Pancreas (tissue), 10 donors: ENCODE data around the gene FAM131A. TPM values are rescaled to one million over a fixed set of nuclear protein-coding genes. Genes with fewer than 3 reads are reported as not detected.

Source experiments
- ATAC-seq, 4 donors: fragments of 200-7000 bp; cut with Tn5 transposase; one replicate each; pipeline versions ENCODE4 v1.8.0 to v1.9.1; 2020; ENCODE audit warnings: mild to moderate bottlenecking in 4 of 4, moderate library complexity in 4 of 4
- DNase-seq, 6 donors: peaks; one replicate each; pipeline ENCODE4 v3.0.0-alpha.2; 2020
- FAIRE-seq: peaks from 2 replicates; lab custom pipeline; 2012; peaks lifted over from hg19 to GRCh38; lab: Jason Lieb, UNC
- H3K27ac ChIP-seq, 4 donors: fragments of 200-600 bp; sonication (generic); 1 replicate in 3 of 4; 2 replicates in 1 of 4; pipeline versions ENCODE4 v1.5.0 to v1.8.0; 2020
- H3K27me3 ChIP-seq, 4 donors: fragments of 200-600 bp; one replicate each; pipeline ENCODE4 v1.8.0; 2021
- H3K36me3 ChIP-seq, 3 donors: fragments of 200-600 bp; sonication (generic) in 1 of 3; one replicate each; pipeline versions ENCODE4 v1.5.0 to v1.8.0; 2020 to 2021
- H3K4me1 ChIP-seq, 3 donors: fragments of 200-600 bp; one replicate each; pipeline ENCODE4 v1.8.0; 2021
- H3K4me3 ChIP-seq, 4 donors: fragments of 200-600 bp; sonication (generic) in 2 of 4; one replicate each; pipeline versions ENCODE4 v1.5.0 to v1.8.0; 2020 to 2021
- H3K9me3 ChIP-seq, 4 donors: fragments of 200-600 bp; one replicate each; pipeline ENCODE4 v1.8.0; 2021
- CTCF ChIP-seq, 4 donors: fragments of 200-600 bp; sonication (generic) in 3 of 4; IDR thresholded peaks; one replicate each; pipeline versions ENCODE4 v1.5.0 to v1.8.0; 2021; ENCODE audit warnings: antibody characterized with exemption in 4 of 4
- WGBS, 2 donors: extraction: QIAGEN DNeasy Blood & Tissue Kit; methylation state at CpG; one replicate each; pipeline ENCODE4 v1.1.7; 2013; 5-methylcytosine and 5-hydroxymethylcytosine counted together
- intact Hi-C, 3 donors: fragments of 100-400 bp; cut with DNase I; formaldehyde crosslinking; loops; one replicate each; pipeline versions ENCODE4 v1.11.1 to v1.14.2; 2022
- polyA plus RNA-seq, 2 donors: library from polyadenylated mRNA; stranded (reverse); fragments of 200-250 nt; gene quantifications; one replicate each; pipeline ENCODE4 v1.2.3, GENCODE V29; 2013
- total RNA-seq, 6 donors: library from RNA; stranded (reverse); fragmentation: NEBNext Ultra II Directional in 4 of 6; extraction: Animal tissue kit (Norgen Biotek cat#: 25700) in 4 of 6; gene quantifications; one replicate each; pipeline versions ENCODE4 v1.2.1 to v1.2.4, GENCODE V29; 2021 to 2023
- donor health status: healthy with polysubstance abuse.
- donor health status: DM: no; HTN: no; CAD: no; lungs with moderate emphysema.
- donor health status: DM: no; HTN: no; CAD: no.
- donor health status: control.
- donor health status: control.
- donor health status: Bipolar disorder and iron deficiency.
- donor health status: DM: yes; HTN: yes; CAD: no.
- donor health status: DM: no; HTN: no; CAD: no.
- donor health status: DM: no; HTN: no; CAD: no.
- donor health status: DM: yes; HTN: yes; CAD: no.

Gene FAM131A
- total and polyA plus RNA-seq, 8 donors = 4.0 to 22.5 (median 7.9) TPM

- Histone ChIP-seq H3K4me1 (peaks cover 7 to 15% (median 10%) of the 10 kb centered on the region in 3 donors), H3K4me3 (peak within 1 kb of the TSS; percentile 21 to 52 (median 39)), H3K9me3 (no peaks in the 10 kb centered on the region), H3K27me3 (no peaks in the 10 kb centered on the region), H3K27ac (peak within 1 kb of the TSS in 2 of 4 donors; percentile 57 to 80), H3K36me3 (no peaks in the 10 kb centered on the region)
- peak in 2 of 4 donors; percentile 13 to 14 for ATAC-seq
- DNase-seq = peak in 3 of 6 donors; percentile 29 to 72 (median 63)
- WGBS, 2 donors = 19 to 70% methylated on average over 14 to 65 of the region's 71 CpGs
- intact Hi-C loops = loop anchor here in 2 of 3 donors (5.0 to 10.0 kb wide), 2 partner anchors 155 to 158 kb away; no protein-coding TSS in a partner anchor
- no peak for TF ChIP-seq CTCF (IDR thresholded peaks at IDR 0.05)
- FAIRE-seq = no peak
Observed at GRCh38 chr3:184379358-184380184, 42.2 kb downstream of the FAM131A start, which contains the start of gene CHRD. CHRD (plus strand) TSS chr3:184380054; CDS start chr3:184380319, 265 bp downstream.

- peaks cover 7 to 15% (median 10%) of the 10 kb centered on the region in 3 donors for H3K4me1 ChIP-seq
- intact Hi-C loops = loop anchor here in 1 of 3 donors (10.0 kb wide), 1 partner anchor 155 kb away; no protein-coding TSS in a partner anchor
- FAIRE-seq (no peak), ATAC-seq (peak; percentile 61 to 83 (median 74)), DNase-seq (peak; percentile 69 to 92 (median 83))
- 0 to 1% methylated on average over 3 to 54 of the region's 62 CpGs for WGBS, 2 donors
- H3K27ac ChIP-seq = no peak overlapping the region
- H3K4me3 ChIP-seq = peak overlapping the region; percentile 21 to 52 (median 39)
- H3K36me3 ChIP-seq = no peaks in the 10 kb centered on the region
- no peak for TF ChIP-seq CTCF (IDR thresholded peaks at IDR 0.05)
- H3K9me3 ChIP-seq = no peaks in the 10 kb centered on the region
- no peaks in the 10 kb centered on the region for H3K27me3 ChIP-seq
Observed at GRCh38 chr3:184380185-184380626, 42.8 kb downstream of the FAM131A start.

DNA sequence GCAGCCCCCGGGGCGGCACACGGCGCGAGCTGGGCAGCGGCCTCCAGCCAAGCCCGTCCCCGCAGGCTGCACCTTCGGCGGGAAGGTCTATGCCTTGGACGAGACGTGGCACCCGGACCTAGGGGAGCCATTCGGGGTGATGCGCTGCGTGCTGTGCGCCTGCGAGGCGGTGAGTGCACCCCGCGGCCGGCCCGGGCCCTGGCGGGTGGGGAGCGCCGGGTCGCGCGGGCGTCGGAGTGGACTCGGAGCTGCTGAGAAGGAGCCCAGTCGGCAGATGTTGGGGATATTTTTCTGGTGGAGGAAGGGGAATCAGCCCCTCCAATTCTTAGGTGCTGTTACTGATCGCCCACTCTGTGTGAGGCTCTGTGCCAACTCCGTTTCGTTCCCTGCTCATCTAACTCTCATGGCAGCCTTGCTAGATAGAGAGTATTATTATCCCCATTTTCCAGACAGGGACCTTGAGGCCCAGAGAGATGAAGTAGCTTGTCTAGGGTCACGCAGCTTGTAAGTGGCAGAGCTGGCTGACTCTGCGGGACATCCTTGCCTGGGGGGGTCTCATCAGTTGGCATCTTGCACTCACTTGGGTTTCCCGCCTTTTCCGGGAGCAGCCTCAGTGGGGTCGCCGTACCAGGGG, 43.3 kb downstream of the FAM131A start:
- no peak overlapping the region for H3K27ac ChIP-seq
- intact Hi-C loops = loop anchor here in 1 of 3 donors (10.0 kb wide), 1 partner anchor 154 kb away; no protein-coding TSS in a partner anchor
- TF ChIP-seq CTCF (IDR thresholded peaks at IDR 0.05) = no peak
- H3K36me3 ChIP-seq = no peaks in the 10 kb centered on the region
- DNase-seq (peak in 2 of 6 donors; percentile 73 to 79), ATAC-seq (peak in 1 of 4 donors; percentile 20), FAIRE-seq (no peak)
- H3K9me3 ChIP-seq = no peaks in the 10 kb centered on the region
- WGBS, 2 donors = 5 to 6% methylated on average over 32 to 42 of the region's 42 CpGs
- H3K27me3 ChIP-seq = no peaks in the 10 kb centered on the region
- H3K4me1 ChIP-seq = peaks cover 7 to 15% (median 10%) of the 10 kb centered on the region in 3 donors
- peak overlapping the region; percentile 21 to 52 (median 39) for H3K4me3 ChIP-seq

DNA sequence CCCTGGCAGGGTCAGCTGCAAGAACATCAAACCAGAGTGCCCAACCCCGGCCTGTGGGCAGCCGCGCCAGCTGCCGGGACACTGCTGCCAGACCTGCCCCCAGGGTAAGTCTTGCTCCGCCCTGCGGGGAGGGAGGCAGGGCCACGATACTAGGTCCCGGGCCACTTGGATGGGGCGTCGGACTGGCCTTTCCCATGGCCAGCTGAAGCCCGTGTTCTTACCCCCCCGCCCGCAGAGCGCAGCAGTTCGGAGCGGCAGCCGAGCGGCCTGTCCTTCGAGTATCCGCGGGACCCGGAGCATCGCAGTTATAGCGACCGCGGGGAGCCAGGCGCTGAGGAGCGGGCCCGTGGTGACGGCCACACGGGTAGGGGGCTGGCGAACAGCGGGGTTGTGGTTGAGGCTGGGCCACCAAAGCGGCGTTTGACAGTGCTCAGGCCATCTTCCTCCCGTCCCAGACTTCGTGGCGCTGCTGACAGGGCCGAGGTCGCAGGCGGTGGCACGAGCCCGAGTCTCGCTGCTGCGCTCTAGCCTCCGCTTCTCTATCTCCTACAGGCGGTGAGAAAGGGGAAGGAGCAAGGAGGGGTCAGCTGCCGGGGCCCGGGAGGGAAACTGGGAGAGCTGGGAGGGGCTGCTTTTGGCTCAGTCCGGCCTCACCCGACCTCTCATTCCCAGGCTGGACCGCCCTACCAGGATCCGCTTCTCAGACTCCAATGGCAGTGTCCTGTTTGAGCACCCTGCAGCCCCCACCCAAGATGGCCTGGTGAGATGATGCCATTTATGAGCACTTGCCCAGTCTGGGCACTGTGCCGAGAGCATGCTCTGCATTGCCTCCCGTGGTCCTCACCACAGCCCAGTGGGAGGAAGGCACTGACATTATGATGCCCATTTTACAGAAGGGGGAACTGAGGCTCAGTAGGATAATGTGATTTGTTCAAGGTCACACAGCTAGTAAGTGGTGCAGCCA, 44.1 kb downstream of the FAM131A start:
- TF ChIP-seq CTCF (IDR thresholded peaks at IDR 0.05) = no peak
- intact Hi-C loops = loop anchor here in 1 of 3 donors (10.0 kb wide), 1 partner anchor 153 kb away; no protein-coding TSS in a partner anchor
- WGBS, 2 donors = 59 to 62% methylated on average over 49 to 55 of the region's 55 CpGs
- Histone ChIP-seq H3K27me3 (no peaks in the 10 kb centered on the region), H3K27ac (no peak overlapping the region), H3K4me1 (peaks cover 7 to 15% (median 10%) of the 10 kb centered on the region in 3 donors), H3K36me3 (no peaks in the 10 kb centered on the region), H3K4me3 (peak overlapping the region in 2 of 4 donors; percentile 51 to 52), H3K9me3 (no peaks in the 10 kb centered on the region)
- ATAC-seq (no peak), DNase-seq (peak in 3 of 6 donors; percentile 20 to 80 (median 60)), FAIRE-seq (no peak)
